MM.1S (cell line): ENCODE measurements around the gene PRKCD.

Experiments used
- DNase-seq: peaks from one replicate; pipeline ENCODE4 v3.0.0-alpha.2; 2015
- H2AFZ ChIP-seq: fragments of 300-600 bp; sonication (generic); 2 replicates; pipeline ENCODE4 v1.6.0; 2016; ENCODE audit warnings: antibody characterized with exemption, low read length
- H3F3A ChIP-seq: fragments of 300-600 bp; sonication (generic); 2 replicates; pipeline ENCODE4 v1.6.1; 2016; ENCODE audit warnings: mild to moderate bottlenecking, antibody characterized with exemption, low read length, moderate library complexity, mixed read lengths; ENCODE audit not compliant: insufficient read depth
- H3K27ac ChIP-seq: fragments of 300-600 bp; sonication (generic); 2 replicates; pipeline ENCODE4 v1.5.1; 2016; ENCODE audit warnings: mild to moderate bottlenecking, low read length
- H3K27me3 ChIP-seq: fragments of 300-600 bp; sonication (generic); replicated peaks from 2 replicates; pipeline ENCODE4 v1.6.0; 2016; ENCODE audit warnings: low read length; ENCODE audit not compliant: insufficient read depth
- H3K36me3 ChIP-seq: fragments of 300-600 bp; sonication (generic); replicated peaks from 2 replicates; pipeline ENCODE4 v1.6.1; 2016; ENCODE audit warnings: mild to moderate bottlenecking, low read length, mixed read lengths; ENCODE audit not compliant: insufficient read depth
- H3K4me1 ChIP-seq: fragments of 300-600 bp; sonication (generic); 2 replicates; pipeline ENCODE4 v1.6.1; 2016; ENCODE audit warnings: low read length, mixed read lengths
- H3K4me2 ChIP-seq: fragments of 300-600 bp; sonication (generic); 2 replicates; pipeline ENCODE4 v1.6.0; 2016; ENCODE audit warnings: low read depth, low read length
- H3K4me3 ChIP-seq: fragments of 300-600 bp; sonication (generic); 2 replicates; pipeline ENCODE4 v1.5.1; 2016; ENCODE audit warnings: low read length, mixed read lengths
- H3K79me2 ChIP-seq: fragments of 300-600 bp; sonication (generic); 2 replicates; pipeline ENCODE4 v1.6.1; 2016; ENCODE audit warnings: mixed run types, low read length, mixed read lengths
- H3K9ac ChIP-seq: fragments of 300-600 bp; sonication (generic); 2 replicates; pipeline ENCODE4 v1.6.1; 2016; ENCODE audit warnings: low read length, mixed read lengths
- H3K9me2 ChIP-seq: fragments of 300-600 bp; sonication (generic); replicated peaks from 2 replicates; pipeline ENCODE4 v1.6.1; 2016; ENCODE audit warnings: mild to moderate bottlenecking, low read length, mixed read lengths; ENCODE audit not compliant: insufficient read depth
- H3K9me3 ChIP-seq: fragments of 300-600 bp; sonication (generic); replicated peaks from 2 replicates; pipeline ENCODE4 v1.6.1; 2016; ENCODE audit warnings: mild to moderate bottlenecking, low read length, mixed read lengths; ENCODE audit not compliant: insufficient read depth
- H4K20me1 ChIP-seq: fragments of 300-600 bp; sonication (generic); 2 replicates; pipeline ENCODE4 v1.6.1; 2016; ENCODE audit warnings: mild to moderate bottlenecking, low read length, moderate library complexity, mixed read lengths; ENCODE audit not compliant: insufficient read depth
- CTCF ChIP-seq: fragments of 300-600 bp; sonication (generic); IDR thresholded peaks from 2 replicates; pipeline ENCODE4 v1.5.1; 2016; ENCODE audit warnings: antibody characterized with exemption, low read length, mixed read lengths
- EZH2 ChIP-seq: fragments of 300-600 bp; sonication (generic); optimal IDR thresholded peaks from 2 replicates; pipeline ENCODE3; 2017; ENCODE audit warnings: low read depth, mild to moderate bottlenecking, antibody characterized with exemption, low read length, mixed read lengths
- EZH2phosphoT487 ChIP-seq: fragments of 300-600 bp; sonication (generic); IDR thresholded peaks from 2 replicates; pipeline ENCODE4 v1.6.1; 2018; ENCODE audit warnings: antibody characterized with exemption, low read length

Gene PRKCD

DNA sequence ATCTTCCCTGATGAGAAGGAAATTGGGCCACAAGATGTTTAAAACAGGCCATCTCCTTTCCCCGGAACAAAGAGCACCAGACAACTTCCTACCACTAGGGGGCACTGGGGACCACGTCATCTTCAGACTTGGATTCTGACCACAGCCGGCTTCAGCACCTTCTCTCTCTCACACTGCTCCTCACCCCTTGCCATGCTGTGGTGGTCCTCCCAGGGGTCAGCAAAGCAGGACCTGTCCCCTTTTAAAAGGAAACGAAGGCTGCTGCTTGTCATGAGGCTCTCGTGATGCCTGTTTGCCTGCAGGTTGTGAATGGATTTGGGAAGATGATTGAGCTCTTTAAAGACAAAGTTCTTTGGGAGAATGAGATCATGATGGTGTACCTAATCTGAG lies 47.0 kb upstream of the PRKCD start:
- Histone ChIP-seq H3K9me3 (no peaks in the 10 kb centered on the region), H3K4me3 (no peak overlapping the region), H3K27ac (no peak overlapping the region), H3K4me1 (peaks cover 7% of the 10 kb centered on the region), H3K9ac (no peak overlapping the region), H3K27me3 (no peaks in the 10 kb centered on the region), H4K20me1 (no peaks in the 10 kb centered on the region), H3K4me2 (no peak overlapping the region), H3K9me2 (no peaks in the 10 kb centered on the region), H3F3A (0 out of 2 replicates have a peak, but pooled peaks cover 2% of the 10 kb centered on the region), H2AFZ (no peak overlapping the region), H3K36me3 (peaks cover 4% of the 10 kb centered on the region; the same call in 1 of the 2 replicates), H3K79me2 (no peaks in the 10 kb centered on the region)
- DNase-seq = peak; percentile 77
- TF ChIP-seq CTCF (peak; percentile 93), EZH2phosphoT487 (no peak)

GRCh38 chr3:53114412-53115074 lies 46.5 kb upstream of the PRKCD start:
- H3K79me2 ChIP-seq = no peaks in the 10 kb centered on the region
- no peak for DNase-seq
- H3K4me2 ChIP-seq = no peak overlapping the region
- H3K9me3 ChIP-seq = no peaks in the 10 kb centered on the region
- H3K36me3 ChIP-seq = peaks cover 4% of the 10 kb centered on the region; the same call in 1 of the 2 replicates
- H2AFZ ChIP-seq = no peak overlapping the region
- H3K9ac ChIP-seq = no peak overlapping the region
- H4K20me1 ChIP-seq = no peaks in the 10 kb centered on the region
- H3K27ac ChIP-seq = no peak overlapping the region
- TF ChIP-seq CTCF (no peak), EZH2 (no peak), EZH2phosphoT487 (no peak)
- no peaks in the 10 kb centered on the region for H3K27me3 ChIP-seq
- H3K9me2 ChIP-seq = no peaks in the 10 kb centered on the region
- H3K4me3 ChIP-seq = no peak overlapping the region
- H3K4me1 ChIP-seq = peaks cover 4% of the 10 kb centered on the region
- H3F3A ChIP-seq = 0 out of 2 replicates have a peak, but pooled peaks cover 2% of the 10 kb centered on the region

DNA sequence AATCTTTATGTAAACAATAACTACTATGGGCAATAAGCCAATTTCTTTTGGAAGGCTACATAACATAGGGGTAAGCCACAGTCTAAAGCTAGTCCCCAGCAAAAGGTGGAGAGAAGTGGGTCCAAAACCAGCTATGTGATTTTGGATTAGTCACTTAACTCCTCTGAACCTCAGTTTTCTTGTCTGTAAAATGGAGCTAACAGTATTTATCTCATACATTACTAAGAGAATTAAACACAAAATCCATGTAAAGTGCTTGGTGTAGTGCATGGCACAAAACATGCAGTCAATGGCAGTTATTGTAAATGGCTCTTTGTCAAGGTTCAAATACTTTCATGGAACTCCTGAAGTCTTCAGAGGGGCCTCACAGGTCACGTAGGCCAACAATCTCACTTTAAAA lies 44.1 kb upstream of the PRKCD start:
- H2AFZ ChIP-seq = no peak overlapping the region
- TF ChIP-seq EZH2phosphoT487 (no peak), CTCF (no peak), EZH2 (no peak)
- H3K4me1 ChIP-seq = no peaks in the 10 kb centered on the region
- H3F3A ChIP-seq = 0 out of 2 replicates have a peak, but pooled peaks cover 2% of the 10 kb centered on the region
- H3K9ac ChIP-seq = no peak overlapping the region
- no peaks in the 10 kb centered on the region for H4K20me1 ChIP-seq
- peaks cover 4% of the 10 kb centered on the region; the same call in 1 of the 2 replicates for H3K36me3 ChIP-seq
- DNase-seq = no peak
- no peak overlapping the region for H3K4me3 ChIP-seq
- no peaks in the 10 kb centered on the region for H3K27me3 ChIP-seq
- H3K4me2 ChIP-seq = no peak overlapping the region
- H3K9me3 ChIP-seq = no peaks in the 10 kb centered on the region
- H3K9me2 ChIP-seq = no peaks in the 10 kb centered on the region
- no peak overlapping the region for H3K27ac ChIP-seq
- no peaks in the 10 kb centered on the region for H3K79me2 ChIP-seq
